Neural cell (in vitro differentiated cells): ENCODE results near the gene SLC16A12. TPM values are rescaled to one million over a fixed set of nuclear protein-coding genes. Genes with fewer than 3 reads are reported as not detected.

Experiments used
- H2AFZ ChIP-seq: fragments of 200-600, 300-800 bp; sonication (generic), shearing (Covaris generic); 2 replicates; pipeline ENCODE4 v1.6.0; 2014; ENCODE audit warnings: low read depth, mild to moderate bottlenecking, antibody characterized with exemption, low read length, moderate library complexity
- H3F3A ChIP-seq: fragments of 200-600 bp; shearing (Covaris generic); 2 replicates; pipeline ENCODE4 v1.6.1; 2016; ENCODE audit warnings: mild to moderate bottlenecking, moderate library complexity, mixed read lengths, antibody characterized with exemption, low read length; ENCODE audit not compliant: insufficient read depth, poor library complexity, severe bottlenecking
- H3K27ac ChIP-seq: fragments of 200-600, 300-800 bp; sonication (generic), shearing (Covaris generic); 2 replicates; pipeline ENCODE4 v1.5.1; 2014; ENCODE audit warnings: mild to moderate bottlenecking, low read length, moderate library complexity
- H3K27me3 ChIP-seq: fragments of 300-800, 200-600 bp; sonication (generic), shearing (Covaris generic); 2 replicates; pipeline ENCODE4 v1.6.0; 2014; ENCODE audit warnings: mild to moderate bottlenecking, low read depth, low read length, moderate library complexity; ENCODE audit not compliant: insufficient read depth
- H3K36me3 ChIP-seq: fragments of 300-800, 200-600 bp; sonication (generic), shearing (Covaris generic); 2 replicates; pipeline ENCODE4 v1.5.1; 2014; ENCODE audit warnings: mild to moderate bottlenecking, antibody characterized with exemption, low read length, moderate library complexity; ENCODE audit not compliant: insufficient read depth
- H3K4me2 ChIP-seq: fragments of 300-800, 200-600 bp; sonication (generic), shearing (Covaris generic); 2 replicates; pipeline ENCODE4 v1.6.0; 2014; ENCODE audit warnings: mild to moderate bottlenecking, low read length
- H3K4me3 ChIP-seq: fragments of 300-800, 200-600 bp; sonication (generic), shearing (Covaris generic); 2 replicates; pipeline ENCODE4 v1.5.1; 2014; ENCODE audit warnings: mild to moderate bottlenecking, low read length, moderate library complexity
- H3K79me2 ChIP-seq: fragments of 200-600 bp; shearing (Covaris generic); replicated peaks from 2 replicates; pipeline ENCODE4 v1.6.0; 2014; ENCODE audit warnings: mild to moderate bottlenecking, low read length, moderate library complexity; ENCODE audit not compliant: insufficient read depth
- H3K9ac ChIP-seq: fragments of 300-800, 200-600 bp; sonication (generic), shearing (Covaris generic); 2 replicates; pipeline ENCODE4 v1.6.1; 2016; ENCODE audit warnings: mild to moderate bottlenecking, low read length, mixed read lengths
- H3K9me2 ChIP-seq: fragments of 200-600 bp; shearing (Covaris generic); 2 replicates; pipeline ENCODE4 v1.6.1; 2016; ENCODE audit warnings: mild to moderate bottlenecking, low read length, mixed read lengths; ENCODE audit not compliant: insufficient read depth
- H3K9me3 ChIP-seq: fragments of 200-600, 300-800 bp; sonication (generic), shearing (Covaris generic); 2 replicates; pipeline ENCODE4 v1.6.1; 2016; ENCODE audit warnings: mild to moderate bottlenecking, mixed run types, low read length, moderate library complexity, mixed read lengths
- H4K20me1 ChIP-seq: fragments of 200-600 bp; shearing (Covaris generic); 2 replicates; pipeline ENCODE4 v1.6.1; 2016; ENCODE audit warnings: mild to moderate bottlenecking, mixed run types; ENCODE audit not compliant: insufficient read depth
- EP300 ChIP-seq: fragments of 450-650 bp; conservative IDR thresholded peaks from 2 replicates; pipeline ENCODE4 v1.6.1; 2014; ENCODE audit warnings: antibody characterized with exemption, mild to moderate bottlenecking, moderate library complexity; ENCODE audit not compliant: poor library complexity, severe bottlenecking
- EZH2 ChIP-seq: fragments of 200-600, 300-800 bp; shearing (Covaris generic), sonication (generic); IDR thresholded peaks from 2 replicates; pipeline ENCODE4 v1.6.1; 2014; ENCODE audit warnings: antibody characterized with exemption, low read length, borderline replicate concordance, mild to moderate bottlenecking; ENCODE audit not compliant: insufficient read depth, poor library complexity, severe bottlenecking
- MXI1 ChIP-seq: fragments of 450-650 bp; conservative IDR thresholded peaks from 2 replicates; pipeline ENCODE4 v1.6.1; 2014; ENCODE audit warnings: antibody characterized with exemption, mild to moderate bottlenecking; ENCODE audit not compliant: poor library complexity, severe bottlenecking
- POLR2AphosphoS5 ChIP-seq: IDR thresholded peaks from 2 replicates; pipeline ENCODE4 v1.6.1; 2012
- RAD21 ChIP-seq: fragments of 450-650 bp; conservative IDR thresholded peaks from 2 replicates; pipeline ENCODE4 v1.6.1; 2014; ENCODE audit warnings: antibody characterized with exemption, mild to moderate bottlenecking, moderate library complexity
- REST ChIP-seq: IDR thresholded peaks from 2 replicates; pipeline ENCODE4 v1.6.1; 2012; ENCODE audit warnings: borderline replicate concordance
- SMC3 ChIP-seq: fragments of 450-650 bp; conservative IDR thresholded peaks from 2 replicates; pipeline ENCODE4 v1.6.1; 2014; ENCODE audit warnings: antibody characterized with exemption, mild to moderate bottlenecking, moderate library complexity; ENCODE audit not compliant: poor library complexity
- TAF1 ChIP-seq: IDR thresholded peaks from 2 replicates; pipeline ENCODE4 v1.6.1; 2012; ENCODE audit warnings: low read depth
- polyA plus RNA-seq: library from polyadenylated mRNA; depleted of rRNA; stranded (reverse); fragments of >200 nt; gene quantifications from 2 replicates; pipeline ENCODE4 v1.2.3, GENCODE V29; 2014
- TF ChIP-seq, protein P1 (sequence below): fragments of 450-650 bp; IDR thresholded peaks from 2 replicates; pipeline ENCODE4 v1.5.1; 2014; ENCODE audit warnings: antibody characterized with exemption, mild to moderate bottlenecking, moderate library complexity; ENCODE audit not compliant: poor library complexity, severe bottlenecking

SLC16A12 gene
- polyA plus RNA-seq, 1 donor from 2014 or later, result 0.04 TPM

DNA sequence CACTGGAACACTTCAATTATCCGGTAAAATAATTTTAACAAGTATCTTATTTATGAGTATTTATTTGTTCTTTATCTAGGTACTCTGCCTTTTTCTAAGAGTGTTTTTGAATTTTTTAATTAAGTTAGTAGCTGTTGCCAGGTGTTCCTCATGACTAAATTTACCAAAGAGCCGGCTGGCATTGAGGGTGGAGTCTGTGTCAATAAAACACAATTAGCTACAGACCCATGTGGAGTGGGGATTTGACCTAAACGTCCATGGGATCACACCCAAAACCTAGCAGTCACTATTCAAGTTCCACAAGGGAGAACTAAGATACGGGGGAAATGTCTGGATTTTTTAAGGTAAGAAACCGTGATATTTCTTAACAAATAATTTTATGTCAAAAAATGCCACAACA is 9.8 kb downstream of the SLC16A12 start:
- Histone ChIP-seq H3K4me2 (no peak overlapping the region), H2AFZ (no peak overlapping the region), H3F3A (no peaks in the 10 kb centered on the region), H3K9ac (no peak overlapping the region), H3K27me3 (no peaks in the 10 kb centered on the region), H3K9me3 (no peaks in the 10 kb centered on the region), H3K79me2 (no peaks in the 10 kb centered on the region), H3K36me3 (no peaks in the 10 kb centered on the region), H3K4me3 (no peak overlapping the region), H4K20me1 (no peaks in the 10 kb centered on the region), H3K27ac (no peak overlapping the region), H3K9me2 (no peaks in the 10 kb centered on the region)
- no peak for TF ChIP-seq EP300
- no peak for TF ChIP-seq REST
- TF ChIP-seq EZH2, result no peak
- no peak for TF ChIP-seq MXI1
- no peak for TF ChIP-seq SMC3
- TF ChIP-seq, protein P1, sequence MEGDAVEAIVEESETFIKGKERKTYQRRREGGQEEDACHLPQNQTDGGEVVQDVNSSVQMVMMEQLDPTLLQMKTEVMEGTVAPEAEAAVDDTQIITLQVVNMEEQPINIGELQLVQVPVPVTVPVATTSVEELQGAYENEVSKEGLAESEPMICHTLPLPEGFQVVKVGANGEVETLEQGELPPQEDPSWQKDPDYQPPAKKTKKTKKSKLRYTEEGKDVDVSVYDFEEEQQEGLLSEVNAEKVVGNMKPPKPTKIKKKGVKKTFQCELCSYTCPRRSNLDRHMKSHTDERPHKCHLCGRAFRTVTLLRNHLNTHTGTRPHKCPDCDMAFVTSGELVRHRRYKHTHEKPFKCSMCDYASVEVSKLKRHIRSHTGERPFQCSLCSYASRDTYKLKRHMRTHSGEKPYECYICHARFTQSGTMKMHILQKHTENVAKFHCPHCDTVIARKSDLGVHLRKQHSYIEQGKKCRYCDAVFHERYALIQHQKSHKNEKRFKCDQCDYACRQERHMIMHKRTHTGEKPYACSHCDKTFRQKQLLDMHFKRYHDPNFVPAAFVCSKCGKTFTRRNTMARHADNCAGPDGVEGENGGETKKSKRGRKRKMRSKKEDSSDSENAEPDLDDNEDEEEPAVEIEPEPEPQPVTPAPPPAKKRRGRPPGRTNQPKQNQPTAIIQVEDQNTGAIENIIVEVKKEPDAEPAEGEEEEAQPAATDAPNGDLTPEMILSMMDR, result no peak
- no peak for TF ChIP-seq POLR2AphosphoS5
- no peak for TF ChIP-seq TAF1
- TF ChIP-seq RAD21, result no peak

- no peak overlapping the region for H3K9ac ChIP-seq
- H3K36me3 ChIP-seq, result no peaks in the 10 kb centered on the region
- no peaks in the 10 kb centered on the region for H3F3A ChIP-seq
- no peaks in the 10 kb centered on the region for H3K9me2 ChIP-seq
- no peak overlapping the region for H3K4me3 ChIP-seq
- H3K4me2 ChIP-seq, result no peak overlapping the region
- no peaks in the 10 kb centered on the region for H3K79me2 ChIP-seq
- no peaks in the 10 kb centered on the region for H3K9me3 ChIP-seq
- H4K20me1 ChIP-seq, result no peaks in the 10 kb centered on the region
- no peak overlapping the region for H2AFZ ChIP-seq
- no peaks in the 10 kb centered on the region for H3K27me3 ChIP-seq
- no peak for TF ChIP-seq SMC3
- no peak for TF ChIP-seq RAD21
- TF ChIP-seq EZH2, result no peak
- TF ChIP-seq, protein P1, result no peak
- TF ChIP-seq EP300, result no peak
- TF ChIP-seq MXI1, result no peak
- no peak for TF ChIP-seq TAF1
- no peak for TF ChIP-seq REST
- no peak for TF ChIP-seq POLR2AphosphoS5
- no peak overlapping the region for H3K27ac ChIP-seq
Observed at GRCh38 chr10:89524279-89524678, 11.1 kb downstream of the SLC16A12 start.
